Astrocyte of the cerebellum (primary cell): ENCODE results near the gene ROR1.
A peak's percentile ranks its signal among the peaks of the same experiment; 100 is the strongest.

Source experiments
- DNase-seq: peaks from one replicate; pipeline ENCODE4 v3.0.0-alpha.2; 2011; ENCODE audit warnings: low read depth
- H3K4me3 ChIP-seq: 2 replicates; pipeline ENCODE4 v1.5.1; 2011; ENCODE audit warnings: mild to moderate bottlenecking, low read depth, low read length, moderate library complexity
- CTCF ChIP-seq: IDR thresholded peaks from 2 replicates; pipeline ENCODE4 v1.5.1; 2012; ENCODE audit warnings: low read length, low read depth, moderate library complexity, mild to moderate bottlenecking; ENCODE audit errors: missing control alignments
- in situ Hi-C: cut with HindIII; loops from 2 replicates; pipeline ENCODE4 v1.10.0; 2017; ENCODE audit warnings: low sequenced_read_pairs

ROR1 gene

GRCh38 chr1:63951059-63951946 is 177.5 kb downstream of the ROR1 start:
- TF ChIP-seq CTCF = no peak
- in situ Hi-C loops = no loop called here
- DNase-seq = peak; percentile 46
- H3K4me3 ChIP-seq = no peak overlapping the region

- TF ChIP-seq CTCF = no peak
- no peak overlapping the region for H3K4me3 ChIP-seq
- no peak for DNase-seq
- in situ Hi-C loops = no loop called here
These were observed 180.4 kb downstream of the ROR1 start for GRCh38 chr1:63954187-63954586.

GRCh38 chr1:63955370-63956145 is 181.7 kb downstream of the ROR1 start:
- no peak for DNase-seq
- in situ Hi-C loops = no loop called here
- no peak for TF ChIP-seq CTCF
- H3K4me3 ChIP-seq = no peak overlapping the region

- in situ Hi-C loops = no loop called here
- no peak overlapping the region for H3K4me3 ChIP-seq
- no peak for DNase-seq
- TF ChIP-seq CTCF = no peak
These were observed 184.7 kb downstream of the ROR1 start for GRCh38 chr1:63958556-63958955.

GRCh38 chr1:63960326-63960725 is 186.5 kb downstream of the ROR1 start:
- in situ Hi-C loops = no loop called here
- no peak overlapping the region for H3K4me3 ChIP-seq
- DNase-seq = no peak
- TF ChIP-seq CTCF = no peak

- TF ChIP-seq CTCF = no peak
- no peak for DNase-seq
- in situ Hi-C loops = no loop called here
- no peak overlapping the region for H3K4me3 ChIP-seq
These were observed 192.2 kb downstream of the ROR1 start for GRCh38 chr1:63966016-63966415.
